GM18951 (cell line): ENCODE data around the gene TMIGD2.
"Not testable (repeated sequence)": the region's sequence is repeated elsewhere in the genome, so short reads cannot be mapped to it uniquely, and the experiment has no call there.

ENCODE experiments used
- POLR2A ChIP-seq: IDR thresholded peaks from 4 replicates; pipeline ENCODE4 v1.6.1; 2011; ENCODE audit warnings: mild to moderate bottlenecking; ENCODE audit not compliant: insufficient read length, insufficient read depth; ENCODE audit errors: extremely low read depth
- in situ Hi-C: fragments of 300-500 bp; cut with MboI; formaldehyde crosslinking; loops from one replicate; pipeline ENCODE4 v1.12.0; 2022; ENCODE audit warnings: low sequenced_read_pairs, mixed read lengths, inconsistent platforms; ENCODE audit not compliant: unreplicated experiment

The TMIGD2 gene

DNA sequence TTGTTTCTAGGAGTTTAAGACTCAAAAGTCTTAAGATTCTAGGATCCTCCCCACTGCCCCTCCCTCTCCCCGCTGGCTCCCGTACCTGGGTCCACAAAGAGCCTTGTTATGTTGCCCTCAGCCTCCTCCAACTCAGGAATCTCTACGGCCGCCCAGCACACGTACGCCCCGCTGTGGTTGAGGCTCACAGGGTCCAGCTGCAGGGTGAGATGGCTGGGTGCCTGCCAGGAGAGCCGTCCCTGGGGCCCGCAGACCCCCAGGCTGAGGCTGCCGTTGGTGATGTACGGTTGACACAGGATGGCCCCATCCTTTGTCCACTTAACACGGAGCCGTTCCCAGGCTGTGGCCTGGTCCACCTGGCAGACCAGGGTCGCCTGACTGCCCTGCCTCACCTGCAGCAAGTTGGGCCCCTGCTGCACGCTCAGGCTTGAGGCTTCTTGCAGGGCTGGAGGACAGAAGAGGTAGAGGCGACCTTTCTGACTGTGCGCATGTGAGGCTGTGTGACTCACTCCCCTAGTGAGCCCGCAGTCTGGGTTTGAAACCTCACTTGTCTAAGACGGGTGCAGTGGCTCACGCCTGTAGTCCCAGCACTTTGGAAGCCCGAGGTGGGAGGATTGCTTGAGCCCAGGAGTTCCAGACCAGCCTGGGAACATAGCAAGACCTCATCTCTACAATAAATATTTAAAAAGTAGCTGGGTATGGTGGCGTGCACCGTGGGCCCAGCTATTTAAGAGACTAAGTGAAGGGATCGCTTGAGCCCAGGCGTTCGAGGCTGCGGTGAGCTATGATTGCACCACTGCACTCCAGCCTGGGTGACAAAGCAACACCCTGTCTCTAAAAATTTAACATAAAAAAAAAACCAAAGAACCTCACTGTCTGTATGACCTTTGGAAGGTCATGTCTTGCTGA lies 4.0 kb downstream of the TMIGD2 start:
- no peak for TF ChIP-seq POLR2A

DNA sequence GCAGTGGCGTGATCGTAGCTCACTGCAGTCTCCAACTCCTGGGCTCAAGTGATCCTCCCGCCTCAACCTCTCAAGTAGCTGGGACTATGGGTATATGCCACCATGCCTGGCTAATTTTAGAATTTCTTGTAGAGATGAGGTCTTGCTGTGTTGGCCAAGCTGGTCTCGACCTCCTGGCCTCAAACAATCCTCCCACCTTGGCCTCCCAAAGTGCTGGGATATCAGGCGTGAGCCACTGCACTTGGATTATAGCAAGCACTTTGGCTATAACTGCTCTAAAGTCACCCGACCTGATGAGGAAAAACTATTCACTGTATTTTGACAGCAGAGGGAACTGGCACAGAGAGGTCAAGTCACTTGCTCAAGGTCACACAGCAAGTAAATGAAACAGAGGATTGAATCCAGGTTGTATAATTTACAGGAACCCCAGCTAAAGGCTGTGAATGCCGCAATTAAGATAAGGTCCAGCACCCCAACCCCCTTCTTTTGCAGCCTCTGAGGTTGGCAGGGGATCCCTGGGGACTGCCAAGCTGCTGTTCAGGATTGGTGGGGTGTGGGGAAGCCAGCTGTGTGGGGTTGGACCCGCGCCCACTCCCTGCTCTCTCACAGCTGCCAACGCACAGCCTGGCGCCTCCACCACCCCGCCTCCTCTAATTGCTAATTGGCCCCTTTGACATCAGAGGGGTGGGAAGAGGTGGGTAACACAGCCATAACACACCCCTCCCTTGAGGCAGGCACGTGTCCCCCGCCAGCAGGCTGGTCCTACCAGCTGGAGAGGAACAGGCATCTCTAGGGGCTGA lies 6.0 kb downstream of the TMIGD2 start:
- TF ChIP-seq POLR2A = no peak
- in situ Hi-C loops = no loop called here

More for the DNA sequence above, 4.0 kb downstream of the TMIGD2 start:
- in situ Hi-C loops = no loop called here

DNA sequence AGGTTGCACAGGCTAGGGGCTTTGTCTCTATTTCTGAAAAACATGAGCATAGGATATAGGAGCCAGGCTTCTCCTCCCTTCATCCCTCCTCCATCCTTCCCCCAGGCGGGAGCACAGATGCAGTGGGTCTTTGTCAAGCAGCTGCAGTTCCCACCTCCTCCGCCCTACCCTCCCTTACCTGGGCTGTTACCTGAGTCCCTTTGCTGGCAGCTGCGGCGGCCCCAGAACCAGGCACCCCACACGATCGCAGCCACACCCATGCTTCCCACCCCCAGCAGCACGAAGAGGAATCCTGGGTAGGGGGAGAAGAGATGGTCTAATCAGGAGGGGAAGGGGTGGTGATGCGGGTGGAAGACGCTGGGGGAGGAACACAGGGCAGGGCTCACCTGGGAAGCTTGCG lies 7.8 kb downstream of the TMIGD2 start:
- TF ChIP-seq POLR2A = no peak
- in situ Hi-C loops = no loop called here

DNA sequence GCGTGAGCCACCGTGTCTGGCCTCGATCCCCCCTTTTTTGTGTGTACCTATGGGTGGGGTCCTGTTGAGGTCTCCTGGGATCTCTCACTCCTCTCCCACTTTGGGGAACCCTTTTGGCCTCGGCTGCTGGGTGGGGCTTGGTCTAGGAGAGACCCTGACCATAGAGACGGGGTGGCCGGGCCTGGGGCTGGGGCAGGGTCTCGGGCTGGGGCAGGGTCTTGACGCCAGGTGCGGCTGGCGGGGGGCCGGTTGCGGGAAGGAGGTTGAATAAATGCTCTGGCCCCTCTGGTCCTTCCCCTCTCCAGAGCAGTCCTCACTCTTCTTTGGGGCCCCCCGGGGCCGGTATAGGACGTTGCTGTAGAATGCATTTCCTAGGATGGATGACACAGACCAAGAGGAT lies 9.7 kb downstream of the TMIGD2 start:
- in situ Hi-C loops = no loop called here
- no peak for TF ChIP-seq POLR2A

DNA sequence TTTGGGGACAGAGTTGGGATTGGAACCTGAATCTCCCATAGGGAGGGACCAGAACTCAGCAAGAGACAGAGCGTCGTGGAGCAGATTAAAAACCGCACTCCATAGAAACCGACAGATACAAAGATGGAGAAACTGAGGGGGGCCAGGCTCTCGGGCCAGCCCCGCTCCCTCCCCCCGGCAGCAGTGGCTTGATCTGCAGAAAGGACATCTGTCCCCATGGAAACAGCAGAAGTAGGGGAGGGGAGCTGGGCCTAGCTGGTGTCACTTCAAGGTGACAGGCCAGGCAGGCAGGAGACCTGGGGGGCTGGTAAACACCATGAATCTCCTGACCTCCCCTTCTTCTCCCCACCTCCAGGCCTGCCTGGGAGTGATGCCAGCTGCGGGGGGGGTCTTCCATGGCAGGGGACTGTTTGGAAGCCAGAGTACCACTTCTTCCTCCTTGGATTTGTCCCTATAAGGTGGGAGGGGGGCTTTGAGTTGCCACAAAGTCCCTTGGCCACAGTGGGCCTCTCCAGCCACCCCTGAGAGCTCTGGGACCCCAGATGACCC lies 10.9 kb downstream of the TMIGD2 start:
- in situ Hi-C loops = no loop called here
- no peak for TF ChIP-seq POLR2A

DNA sequence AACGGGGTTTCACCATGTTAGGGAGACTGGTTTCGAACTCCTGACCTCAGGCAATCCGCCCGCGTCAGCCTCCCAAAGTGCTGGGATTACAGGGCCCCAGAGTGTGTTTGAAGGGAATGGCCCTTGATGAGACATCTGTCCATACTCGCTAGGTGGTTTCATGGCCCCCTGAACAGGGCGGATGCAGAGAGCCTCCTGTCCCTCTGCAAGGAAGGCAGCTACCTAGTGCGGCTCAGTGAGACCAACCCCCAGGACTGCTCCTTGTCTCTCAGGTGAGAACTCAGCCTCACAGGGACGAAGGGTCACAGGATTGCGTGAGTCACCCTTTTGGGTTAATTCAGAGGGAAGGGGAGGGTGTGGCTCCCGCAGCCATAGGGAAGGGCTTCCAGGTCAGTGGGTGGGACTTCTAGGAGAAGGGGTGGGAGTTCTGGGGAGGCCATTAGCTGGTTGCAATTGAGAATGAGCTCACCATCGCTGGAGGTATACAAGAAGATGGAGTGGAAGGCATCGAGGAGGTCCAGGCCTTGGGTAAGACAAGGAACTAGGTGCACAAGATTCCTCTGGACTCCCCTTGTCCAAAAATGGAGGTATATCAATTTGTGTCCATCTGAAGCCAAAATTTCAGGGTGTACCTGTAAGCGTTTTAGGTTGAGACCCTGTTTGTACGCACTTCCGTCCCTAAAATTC lies 14.0 kb downstream of the TMIGD2 start:
- in situ Hi-C loops = no loop called here
- no peak for TF ChIP-seq POLR2A

DNA sequence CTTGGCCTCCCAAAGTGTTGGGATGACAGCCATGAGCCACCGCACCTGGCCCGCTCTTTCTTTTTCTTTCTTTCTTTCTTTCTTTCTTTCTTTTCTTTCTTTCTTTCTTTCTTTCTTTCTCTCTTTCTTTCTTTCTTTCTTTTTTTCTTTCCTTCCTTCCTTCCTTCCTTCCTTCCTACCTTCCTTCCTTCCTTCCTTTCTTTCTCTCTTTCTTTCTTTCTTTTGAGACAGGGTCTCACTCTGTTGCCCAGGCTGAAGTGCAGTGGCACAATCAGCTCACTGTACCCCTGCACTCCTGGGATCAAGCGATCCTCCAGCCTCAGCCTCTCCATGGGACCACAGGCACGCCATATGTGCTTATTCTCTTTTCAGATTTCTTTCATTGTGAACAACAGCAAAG lies 16.0 kb downstream of the TMIGD2 start:
- in situ Hi-C loops = not testable (repeated sequence)

DNA sequence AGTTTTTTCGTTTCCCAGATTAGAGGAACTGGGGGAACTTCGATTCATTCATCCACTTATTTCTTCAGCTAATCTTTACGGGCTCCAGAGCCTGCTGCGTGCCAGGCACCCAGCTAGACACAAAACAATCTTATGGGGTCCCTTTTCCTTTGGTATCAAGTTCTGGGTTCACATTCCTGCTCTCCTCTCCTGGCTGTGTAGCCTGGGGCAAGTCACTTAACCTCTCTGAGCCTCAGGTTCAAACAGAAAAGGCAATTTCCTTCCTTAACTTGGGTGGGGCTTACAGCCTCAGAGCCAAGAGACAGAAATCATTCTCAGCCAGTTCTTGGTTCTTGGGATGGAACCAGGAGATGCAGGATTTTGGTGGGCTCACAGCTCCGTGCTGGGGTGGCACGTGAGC lies 17.2 kb downstream of the TMIGD2 start:
- in situ Hi-C loops = no loop called here
- TF ChIP-seq POLR2A = no peak

DNA sequence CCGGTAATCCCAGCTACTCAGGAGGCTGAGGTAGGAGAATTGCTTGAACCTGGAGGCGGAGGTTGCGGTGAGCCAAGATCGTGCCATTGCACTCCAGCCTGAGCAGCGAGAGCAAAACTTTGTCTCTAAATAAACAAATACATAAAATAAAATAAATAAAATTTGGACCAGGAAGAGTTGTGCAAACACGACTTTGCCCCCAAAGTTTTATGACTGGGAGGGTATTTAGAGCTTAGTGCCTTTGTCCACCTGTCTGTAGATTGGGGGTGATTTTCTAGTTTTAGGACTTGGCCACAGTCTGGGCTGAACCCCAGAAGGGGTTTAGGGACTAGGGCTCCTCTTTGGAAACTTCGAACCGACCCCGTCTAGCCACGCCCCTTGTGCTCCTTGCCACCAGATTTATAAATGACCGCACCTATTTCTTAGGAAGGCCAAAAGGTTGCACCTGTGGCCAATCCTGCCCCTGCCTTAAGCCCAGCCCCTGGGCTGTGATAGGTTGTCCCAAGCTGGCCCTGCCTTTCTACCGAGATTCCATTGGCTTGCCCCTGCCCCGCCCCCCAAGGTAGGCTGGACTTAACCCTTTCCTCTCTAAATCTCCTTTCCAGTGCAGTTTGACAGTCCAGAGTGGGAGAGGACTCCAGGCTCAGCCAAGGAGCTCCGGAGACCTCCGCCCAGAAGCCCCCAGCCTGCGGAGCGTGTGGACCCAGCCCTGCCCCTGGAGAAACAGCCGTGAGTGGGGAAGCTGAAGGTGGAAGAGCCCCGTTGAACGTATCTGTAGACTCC lies 17.8 kb downstream of the TMIGD2 start:
- in situ Hi-C loops = no loop called here
- TF ChIP-seq POLR2A = no peak

DNA sequence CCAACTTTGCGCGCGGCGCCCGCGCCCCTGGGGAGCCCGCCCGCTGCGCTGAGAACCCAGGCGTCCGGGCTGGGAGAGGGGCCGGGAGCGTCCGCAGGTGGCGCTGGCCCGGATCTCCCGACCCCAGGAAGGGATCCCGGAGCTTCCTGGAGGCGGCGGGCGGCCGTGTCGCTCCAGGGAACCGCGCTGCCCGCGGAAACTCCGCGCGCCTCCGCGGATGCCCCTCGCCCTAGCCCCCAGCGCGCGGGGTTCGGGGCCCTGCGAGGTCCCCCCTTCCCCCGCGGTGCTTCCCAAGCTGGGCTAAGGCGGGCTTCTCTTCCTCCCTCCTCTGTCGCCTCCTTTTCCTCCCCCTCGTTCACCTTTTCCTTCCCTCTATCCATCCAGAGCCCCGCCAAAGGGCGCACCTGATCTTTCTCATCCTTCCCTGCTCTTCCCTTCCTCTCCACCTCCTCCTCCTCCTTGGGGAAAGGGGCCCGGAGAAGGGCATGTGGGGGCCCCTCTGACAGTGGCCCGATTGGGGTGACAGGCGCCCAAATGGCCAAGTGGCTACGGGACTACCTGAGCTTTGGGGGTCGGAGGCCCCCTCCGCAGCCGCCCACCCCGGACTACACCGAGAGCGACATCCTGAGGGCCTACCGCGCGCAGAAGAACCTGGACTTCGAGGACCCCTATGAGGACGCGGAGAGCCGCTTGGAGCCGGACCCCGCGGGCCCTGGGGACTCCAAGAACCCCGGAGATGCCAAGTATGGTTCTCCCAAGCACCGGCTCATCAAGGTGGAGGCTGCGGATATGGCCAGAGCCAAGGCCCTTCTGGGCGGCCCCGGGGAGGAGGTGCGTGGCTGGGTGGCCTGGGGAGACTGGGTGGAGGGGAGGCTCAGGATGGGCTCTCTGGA lies 22.4 kb downstream of the TMIGD2 start:
- no peak for TF ChIP-seq POLR2A
- in situ Hi-C loops = no loop called here

DNA sequence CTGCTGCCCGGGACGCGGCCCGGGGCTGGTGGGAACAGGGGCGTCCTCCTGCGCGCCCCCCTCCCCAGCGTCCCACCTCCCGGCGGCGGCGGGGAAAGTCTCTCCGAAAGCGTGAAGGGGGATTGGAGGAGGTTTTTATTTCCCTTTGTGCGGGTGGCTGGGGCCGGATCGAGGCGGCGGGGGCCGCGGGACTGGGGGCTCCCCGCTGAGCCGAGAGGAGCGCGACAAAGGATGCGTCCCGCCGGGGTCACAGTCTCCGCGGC lies 23.0 kb downstream of the TMIGD2 start:
- TF ChIP-seq POLR2A = no peak
- in situ Hi-C loops = no loop called here

DNA sequence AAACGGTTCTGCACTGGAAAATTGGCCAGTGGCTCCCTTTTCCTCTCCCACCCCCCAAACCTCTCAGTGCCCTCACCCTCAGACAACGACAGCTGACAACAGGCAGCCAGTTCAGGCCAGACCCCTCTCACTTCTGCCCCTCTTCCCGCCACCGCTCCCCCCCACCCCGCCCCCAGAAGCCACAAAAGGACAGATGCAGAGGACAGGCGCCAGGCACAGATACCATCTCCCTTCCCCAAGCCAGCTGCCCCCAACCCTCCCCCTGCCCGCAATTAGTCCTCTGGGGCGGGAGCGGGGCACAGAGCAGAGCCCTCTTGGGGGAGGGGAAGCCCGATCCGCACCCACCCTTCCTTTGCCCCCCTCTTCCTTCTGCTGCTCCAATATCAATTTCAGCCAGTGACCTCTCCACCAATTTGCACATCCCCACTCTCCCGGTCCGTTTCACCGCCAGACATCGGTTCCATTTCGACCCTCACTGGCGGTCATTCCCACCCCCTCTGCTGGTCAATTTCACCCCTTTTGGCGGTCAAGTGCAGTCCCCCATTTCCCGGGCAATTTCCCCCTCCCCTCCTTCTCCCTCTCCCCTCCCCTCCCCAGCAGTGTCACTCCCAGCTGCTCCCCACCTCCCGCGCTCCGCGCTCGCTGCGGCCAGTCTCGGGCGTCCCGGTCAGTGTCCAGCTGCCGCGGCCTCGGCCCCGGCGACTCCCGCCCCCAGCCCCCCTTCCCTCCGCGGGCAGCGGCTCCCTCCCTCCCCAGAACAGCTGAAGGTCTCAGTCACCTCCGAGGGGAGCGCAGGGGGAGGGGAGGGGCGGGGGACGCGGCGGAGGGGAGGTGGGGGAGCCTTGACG lies 23.5 kb downstream of the TMIGD2 start, which contains the start of gene SHD:
Gene SHD (plus strand): TSS at position 848 of the 848 bp plus-strand sequence. CDS start 798 bp downstream, outside the sequence.
- TF ChIP-seq POLR2A = no peak
- in situ Hi-C loops = no loop called here
